GM12873 (cell line): ENCODE measurements around the gene PRKAR1B.

Experiments used
- CTCF ChIP-seq: IDR thresholded peaks from 2 replicates; pipeline ENCODE4 v1.5.1; 2012; ENCODE audit warnings: low read depth, mild to moderate bottlenecking, moderate library complexity, low read length, control low read depth; ENCODE audit not compliant: insufficient read depth; ENCODE audit errors: missing control alignments

The PRKAR1B gene

GRCh38 chr7:716636-717035 lies 10.4 kb downstream of the PRKAR1B start:
- no peak for TF ChIP-seq CTCF

GRCh38 chr7:716222-716621 lies 10.9 kb downstream of the PRKAR1B start:
- no peak for TF ChIP-seq CTCF

- no peak for TF ChIP-seq CTCF
Measured at GRCh38 chr7:714251-714671, 12.8 kb downstream of the PRKAR1B start.

GRCh38 chr7:713488-714230 lies 13.4 kb downstream of the PRKAR1B start:
- no peak for TF ChIP-seq CTCF

- TF ChIP-seq CTCF = no peak
Measured at GRCh38 chr7:713139-713457, 14.0 kb downstream of the PRKAR1B start.

- no peak for TF ChIP-seq CTCF
Measured at GRCh38 chr7:712381-713138, 14.5 kb downstream of the PRKAR1B start.

GRCh38 chr7:711922-712380 lies 15.1 kb downstream of the PRKAR1B start:
- TF ChIP-seq CTCF = no peak
